ENCODE data around the gene ZNF710.

The ZNF710 gene

GRCh38 chr15:90115783-90116182, 114.7 kb downstream of the ZNF710 start:
- Histone ChIP-seq H3K36me3 (ENCODE audit: control insufficient read depth in 1 of 2, insufficient read depth in 2 of 2, low read length in 2 of 2) (no peaks in the 10 kb centered on the region), H3K4me2 (ENCODE audit: low read length) (no peak overlapping the region), H3K14ac (ENCODE audit: low read length) (no peak overlapping the region), H2BK5ac (ENCODE audit: low read depth, low read length, poor library complexity) (no peak overlapping the region), H2BK12ac (ENCODE audit: low read length) (no peak overlapping the region), H3K9me3 (ENCODE audit: insufficient read depth, low read depth, low read length) (peaks cover 4% of the 10 kb centered on the region), H4K12ac (ENCODE audit: low read depth, low read length) (no peak overlapping the region), H2AK5ac (ENCODE audit: low read length) (no peak overlapping the region), H3K79me2 (ENCODE audit: control insufficient read depth, insufficient read depth, low read length, poor library complexity) (no peaks in the 10 kb centered on the region), H4K91ac (ENCODE audit: low read depth, low read length) (no peak overlapping the region), H3K27me3 (ENCODE audit: insufficient read depth, low read length) (no peaks in the 10 kb centered on the region), H3K23ac (ENCODE audit: low read length) (no peak overlapping the region), H3K79me1 (ENCODE audit: low read length) (no peaks in the 10 kb centered on the region), H3K27ac (ENCODE audit: low read depth, low read length) (no peak overlapping the region), H3K4ac (ENCODE audit: low read depth, low read length) (no peak overlapping the region), H2AFZ (ENCODE audit: insufficient read depth, low read length, poor library complexity) (no peak overlapping the region), H2BK120ac (ENCODE audit: insufficient read depth, low read length, poor library complexity) (no peak overlapping the region), H3K4me3 (ENCODE audit: low read depth, low read length) (no peak overlapping the region), H4K8ac (ENCODE audit: low read depth, low read length) (no peak overlapping the region), H3K18ac (ENCODE audit: low read length) (no peak overlapping the region), H3K4me1 (ENCODE audit: control insufficient read depth in 1 of 2, insufficient read depth in 2 of 2, low read length in 2 of 2) (no peaks in the 10 kb centered on the region), H3K9ac (ENCODE audit: low read length) (no peak overlapping the region)
- WGBS (ENCODE audit: extremely low coverage, insufficient coverage, insufficient read length) = no CpG with 5 or more reads among the region's 2 CpGs
- DNase-seq = no peak

- H3K79me2 ChIP-seq (ENCODE audit: control insufficient read depth, insufficient read depth, low read length, poor library complexity) = no peaks in the 10 kb centered on the region
- H3K4me1 ChIP-seq (ENCODE audit: control insufficient read depth in 1 of 2, insufficient read depth in 2 of 2, low read length in 2 of 2) = no peaks in the 10 kb centered on the region
- no peak overlapping the region for H3K23ac ChIP-seq (ENCODE audit: low read length)
- no peak overlapping the region for H2AK5ac ChIP-seq (ENCODE audit: low read length)
- H3K4me3 ChIP-seq (ENCODE audit: low read depth, low read length) = no peak overlapping the region
- H4K8ac ChIP-seq (ENCODE audit: low read depth, low read length) = no peak overlapping the region
- no peaks in the 10 kb centered on the region for H3K27me3 ChIP-seq (ENCODE audit: insufficient read depth, low read length)
- H3K4ac ChIP-seq (ENCODE audit: low read depth, low read length) = no peak overlapping the region
- no peak for DNase-seq
- no peaks in the 10 kb centered on the region for H3K79me1 ChIP-seq (ENCODE audit: low read length)
- H3K27ac ChIP-seq (ENCODE audit: low read depth, low read length) = no peak overlapping the region
- no peak overlapping the region for H3K9ac ChIP-seq (ENCODE audit: low read length)
- H4K91ac ChIP-seq (ENCODE audit: low read depth, low read length) = no peak overlapping the region
- H2BK5ac ChIP-seq (ENCODE audit: low read depth, low read length, poor library complexity) = no peak overlapping the region
- H3K14ac ChIP-seq (ENCODE audit: low read length) = no peak overlapping the region
- H4K12ac ChIP-seq (ENCODE audit: low read depth, low read length) = no peak overlapping the region
- H2AFZ ChIP-seq (ENCODE audit: insufficient read depth, low read length, poor library complexity) = no peak overlapping the region
- no peak overlapping the region for H3K18ac ChIP-seq (ENCODE audit: low read length)
- H3K9me3 ChIP-seq (ENCODE audit: insufficient read depth, low read depth, low read length) = peaks cover 4% of the 10 kb centered on the region
- H2BK120ac ChIP-seq (ENCODE audit: insufficient read depth, low read length, poor library complexity) = no peak overlapping the region
- H3K4me2 ChIP-seq (ENCODE audit: low read length) = no peak overlapping the region
- no peaks in the 10 kb centered on the region for H3K36me3 ChIP-seq (ENCODE audit: control insufficient read depth in 1 of 2, insufficient read depth in 2 of 2, low read length in 2 of 2)
- H2BK12ac ChIP-seq (ENCODE audit: low read length) = no peak overlapping the region
These were observed 118.2 kb downstream of the ZNF710 start for GRCh38 chr15:90119367-90119766.

GRCh38 chr15:90121086-90121485, 120.0 kb downstream of the ZNF710 start:
- no peak overlapping the region for H3K23ac ChIP-seq (ENCODE audit: low read length)
- no peak overlapping the region for H4K8ac ChIP-seq (ENCODE audit: low read depth, low read length)
- H4K12ac ChIP-seq (ENCODE audit: low read depth, low read length) = no peak overlapping the region
- no peak overlapping the region for H3K18ac ChIP-seq (ENCODE audit: low read length)
- no peak overlapping the region for H3K4me3 ChIP-seq (ENCODE audit: low read depth, low read length)
- H3K27me3 ChIP-seq (ENCODE audit: insufficient read depth, low read length) = no peaks in the 10 kb centered on the region
- no peaks in the 10 kb centered on the region for H3K36me3 ChIP-seq (ENCODE audit: control insufficient read depth in 1 of 2, insufficient read depth in 2 of 2, low read length in 2 of 2)
- no peak overlapping the region for H2AK5ac ChIP-seq (ENCODE audit: low read length)
- no peak overlapping the region for H2BK120ac ChIP-seq (ENCODE audit: insufficient read depth, low read length, poor library complexity)
- no peak for DNase-seq
- H3K27ac ChIP-seq (ENCODE audit: low read depth, low read length) = no peak overlapping the region
- no peaks in the 10 kb centered on the region for H3K79me1 ChIP-seq (ENCODE audit: low read length)
- no peaks in the 10 kb centered on the region for H3K9me3 ChIP-seq (ENCODE audit: insufficient read depth, low read depth, low read length)
- H3K4me2 ChIP-seq (ENCODE audit: low read length) = no peak overlapping the region
- WGBS (ENCODE audit: extremely low coverage, insufficient coverage, insufficient read length) = no CpG with 5 or more reads among the region's 6 CpGs
- H3K14ac ChIP-seq (ENCODE audit: low read length) = no peak overlapping the region
- H2BK12ac ChIP-seq (ENCODE audit: low read length) = no peak overlapping the region
- no peak overlapping the region for H3K4ac ChIP-seq (ENCODE audit: low read depth, low read length)
- H2AFZ ChIP-seq (ENCODE audit: insufficient read depth, low read length, poor library complexity) = no peak overlapping the region
- H4K91ac ChIP-seq (ENCODE audit: low read depth, low read length) = no peak overlapping the region
- no peak overlapping the region for H3K9ac ChIP-seq (ENCODE audit: low read length)
- H3K79me2 ChIP-seq (ENCODE audit: control insufficient read depth, insufficient read depth, low read length, poor library complexity) = no peaks in the 10 kb centered on the region
- H2BK5ac ChIP-seq (ENCODE audit: low read depth, low read length, poor library complexity) = no peak overlapping the region
- no peaks in the 10 kb centered on the region for H3K4me1 ChIP-seq (ENCODE audit: control insufficient read depth in 1 of 2, insufficient read depth in 2 of 2, low read length in 2 of 2)

DNA sequence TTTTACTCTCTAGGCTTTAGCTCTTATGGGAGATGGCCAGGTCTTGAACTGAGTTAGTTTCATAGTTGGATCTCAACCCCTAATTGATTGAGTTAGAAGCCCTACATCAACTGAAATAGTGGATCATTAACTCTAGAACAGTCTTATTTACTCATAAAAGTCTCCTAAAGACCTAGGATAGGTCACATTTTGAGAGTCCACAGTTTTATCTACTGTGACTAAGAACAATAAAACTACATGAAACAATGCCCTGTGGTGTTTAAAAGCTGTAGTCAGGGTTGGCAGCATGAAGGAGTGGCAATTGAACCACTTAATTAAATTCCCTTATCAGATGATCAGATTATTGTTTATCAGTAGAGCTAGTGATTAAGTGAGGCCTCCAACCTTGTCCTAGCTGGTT, 123.4 kb downstream of the ZNF710 start:
- Histone ChIP-seq H2BK12ac (ENCODE audit: low read length) (no peak overlapping the region), H3K14ac (ENCODE audit: low read length) (no peak overlapping the region), H3K23ac (ENCODE audit: low read length) (no peak overlapping the region), H4K91ac (ENCODE audit: low read depth, low read length) (no peak overlapping the region), H3K4me2 (ENCODE audit: low read length) (no peak overlapping the region), H3K79me2 (ENCODE audit: control insufficient read depth, insufficient read depth, low read length, poor library complexity) (no peaks in the 10 kb centered on the region), H3K4me1 (ENCODE audit: control insufficient read depth in 1 of 2, insufficient read depth in 2 of 2, low read length in 2 of 2) (peaks cover 5 to 6% of the 10 kb centered on the region in 2 experiments), H3K36me3 (ENCODE audit: control insufficient read depth in 1 of 2, insufficient read depth in 2 of 2, low read length in 2 of 2) (no peaks in the 10 kb centered on the region), H3K27me3 (ENCODE audit: insufficient read depth, low read length) (no peaks in the 10 kb centered on the region), H2BK5ac (ENCODE audit: low read depth, low read length, poor library complexity) (no peak overlapping the region), H2BK120ac (ENCODE audit: insufficient read depth, low read length, poor library complexity) (no peak overlapping the region), H3K4ac (ENCODE audit: low read depth, low read length) (no peak overlapping the region), H3K27ac (ENCODE audit: low read depth, low read length) (no peak overlapping the region), H2AFZ (ENCODE audit: insufficient read depth, low read length, poor library complexity) (no peak overlapping the region), H3K9ac (ENCODE audit: low read length) (no peak overlapping the region), H3K79me1 (ENCODE audit: low read length) (no peaks in the 10 kb centered on the region), H3K4me3 (ENCODE audit: low read depth, low read length) (no peak overlapping the region), H4K12ac (ENCODE audit: low read depth, low read length) (no peak overlapping the region), H3K9me3 (ENCODE audit: insufficient read depth, low read depth, low read length) (no peaks in the 10 kb centered on the region), H3K18ac (ENCODE audit: low read length) (no peak overlapping the region), H2AK5ac (ENCODE audit: low read length) (no peak overlapping the region), H4K8ac (ENCODE audit: low read depth, low read length) (no peak overlapping the region)
- DNase-seq = no peak

GRCh38 chr15:90126022-90126421, 124.9 kb downstream of the ZNF710 start:
- Histone ChIP-seq H3K4me3 (ENCODE audit: low read depth, low read length) (no peak overlapping the region), H3K23ac (ENCODE audit: low read length) (no peak overlapping the region), H4K12ac (ENCODE audit: low read depth, low read length) (no peak overlapping the region), H2BK120ac (ENCODE audit: insufficient read depth, low read length, poor library complexity) (no peak overlapping the region), H4K8ac (ENCODE audit: low read depth, low read length) (no peak overlapping the region), H2BK12ac (ENCODE audit: low read length) (no peak overlapping the region), H2AK5ac (ENCODE audit: low read length) (no peak overlapping the region), H3K9me3 (ENCODE audit: insufficient read depth, low read depth, low read length) (no peaks in the 10 kb centered on the region), H3K9ac (ENCODE audit: low read length) (no peak overlapping the region), H4K91ac (ENCODE audit: low read depth, low read length) (no peak overlapping the region), H3K27me3 (ENCODE audit: insufficient read depth, low read length) (no peaks in the 10 kb centered on the region), H3K79me2 (ENCODE audit: control insufficient read depth, insufficient read depth, low read length, poor library complexity) (no peaks in the 10 kb centered on the region), H3K79me1 (ENCODE audit: low read length) (no peaks in the 10 kb centered on the region), H3K27ac (ENCODE audit: low read depth, low read length) (no peak overlapping the region), H3K18ac (ENCODE audit: low read length) (no peak overlapping the region), H2BK5ac (ENCODE audit: low read depth, low read length, poor library complexity) (no peak overlapping the region), H3K14ac (ENCODE audit: low read length) (no peak overlapping the region), H3K4me2 (ENCODE audit: low read length) (no peak overlapping the region), H3K36me3 (ENCODE audit: control insufficient read depth in 1 of 2, insufficient read depth in 2 of 2, low read length in 2 of 2) (no peaks in the 10 kb centered on the region), H3K4ac (ENCODE audit: low read depth, low read length) (no peak overlapping the region), H3K4me1 (ENCODE audit: control insufficient read depth in 1 of 2, insufficient read depth in 2 of 2, low read length in 2 of 2) (peaks cover 5 to 6% of the 10 kb centered on the region in 2 experiments), H2AFZ (ENCODE audit: insufficient read depth, low read length, poor library complexity) (no peak overlapping the region)
- no CpG with 5 or more reads among the region's 6 CpGs for WGBS (ENCODE audit: extremely low coverage, insufficient coverage, insufficient read length)
- DNase-seq = no peak

Data from trophoblast cell (in vitro differentiated cells and primary cell).